Jurkat, Clone E6-1 (cell line): Measurements from ENCODE around the gene DEGS2.

Source experiments
- DNase-seq: peaks from one replicate; pipeline ENCODE4 v3.0.0-alpha.2; 2011; ENCODE audit warnings: low read depth, low spot score
- H3K4me3 ChIP-seq: 2 replicates; pipeline ENCODE4 v1.5.1; 2011; ENCODE audit warnings: mild to moderate bottlenecking, low read length, control low read depth, moderate library complexity

Gene DEGS2

DNA sequence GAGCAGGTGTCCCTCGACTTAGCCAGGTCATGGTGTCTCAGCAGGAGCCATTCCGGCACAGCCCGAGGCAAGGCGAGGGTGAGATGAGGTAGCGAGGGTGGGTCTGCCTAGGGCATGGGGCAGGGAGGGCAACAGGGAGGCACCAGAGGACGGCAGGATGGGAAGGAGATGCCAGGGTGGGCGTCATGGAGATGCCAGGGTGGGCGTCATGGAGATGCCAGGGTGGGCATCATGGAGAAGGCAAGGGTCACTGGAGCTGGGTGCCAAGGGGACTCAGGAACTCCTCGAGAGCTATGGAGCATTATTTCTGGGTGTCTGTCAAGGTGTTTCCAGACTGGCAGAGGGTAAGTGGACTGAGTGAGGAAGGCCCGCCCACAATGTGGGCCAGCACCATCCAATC lies 7.4 kb downstream of the DEGS2 start:
- H3K4me3 ChIP-seq, result no peak overlapping the region

DNA sequence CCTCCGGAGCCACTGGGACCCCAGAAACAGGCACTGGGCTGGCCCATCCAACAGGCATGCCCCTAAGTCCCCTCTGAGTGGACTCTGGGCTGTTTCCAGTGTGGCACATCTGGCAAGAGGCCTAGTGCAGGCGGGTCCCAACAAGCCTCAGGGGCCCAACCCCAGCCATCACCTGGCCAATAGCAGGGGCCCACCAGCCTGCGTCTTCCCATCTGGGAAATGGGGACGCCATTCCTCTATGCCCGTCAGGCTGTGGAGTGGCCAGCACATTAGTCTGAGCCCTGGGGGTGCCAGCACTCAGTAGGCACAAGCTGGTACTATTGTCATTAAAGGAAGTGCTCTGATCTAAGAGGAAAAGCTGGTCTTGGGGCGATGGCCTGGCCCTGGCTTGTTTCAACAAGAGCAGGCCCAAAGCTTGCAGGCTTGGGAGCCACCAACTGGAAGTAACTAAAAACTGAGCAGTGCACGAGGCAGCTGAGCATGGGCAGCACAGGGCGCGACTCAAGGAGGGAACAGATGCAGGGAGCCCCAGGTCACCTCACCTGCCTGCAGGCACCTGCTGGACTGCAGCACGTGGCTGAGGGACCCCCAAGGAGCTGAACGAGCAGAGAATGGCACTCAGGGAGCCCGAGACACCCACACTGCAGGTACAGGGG lies 8.4 kb downstream of the DEGS2 start:
- H3K4me3 ChIP-seq, result no peak overlapping the region
- no peak for DNase-seq

More for the DNA sequence above, 7.4 kb downstream of the DEGS2 start:
- no peak for DNase-seq

DNA sequence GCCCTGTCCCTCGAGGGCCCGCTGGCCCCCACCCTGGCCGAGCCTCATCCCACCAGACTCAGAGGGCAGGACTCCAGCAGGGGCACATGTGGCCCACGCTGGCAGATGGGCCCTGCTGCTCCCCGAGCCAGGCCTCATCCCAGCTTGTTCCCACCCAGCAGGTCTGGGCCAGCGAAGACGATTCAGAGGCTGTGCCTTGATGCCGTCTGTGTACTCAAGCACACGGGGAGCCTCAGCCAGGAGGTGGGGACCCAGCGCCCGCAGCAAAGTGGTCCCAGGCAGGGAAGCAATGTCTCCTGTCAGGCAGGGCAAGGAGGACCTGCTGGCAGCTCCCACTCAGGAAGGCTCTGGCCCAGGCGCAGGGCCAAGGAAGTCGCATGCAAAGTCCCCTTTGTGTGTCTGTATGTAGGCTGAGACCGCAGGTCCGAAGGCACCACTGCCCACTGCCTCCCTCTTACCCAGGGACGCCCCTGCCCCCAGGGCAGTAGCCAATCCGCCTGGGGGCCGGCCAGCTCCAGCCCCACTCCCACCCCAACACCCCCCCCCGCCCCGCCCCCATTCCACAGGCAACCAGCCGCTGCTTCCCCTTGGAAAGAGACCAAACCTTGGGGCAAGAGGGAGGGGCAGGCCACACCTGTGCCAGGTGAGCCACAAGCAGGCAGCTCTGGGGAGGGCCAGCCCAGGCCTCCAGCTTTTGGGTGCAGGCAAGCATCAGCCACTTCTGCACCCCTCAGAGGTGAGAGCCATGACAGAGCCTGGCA lies 9.4 kb downstream of the DEGS2 start:
- no peak for DNase-seq
- H3K4me3 ChIP-seq, result no peak overlapping the region

DNA sequence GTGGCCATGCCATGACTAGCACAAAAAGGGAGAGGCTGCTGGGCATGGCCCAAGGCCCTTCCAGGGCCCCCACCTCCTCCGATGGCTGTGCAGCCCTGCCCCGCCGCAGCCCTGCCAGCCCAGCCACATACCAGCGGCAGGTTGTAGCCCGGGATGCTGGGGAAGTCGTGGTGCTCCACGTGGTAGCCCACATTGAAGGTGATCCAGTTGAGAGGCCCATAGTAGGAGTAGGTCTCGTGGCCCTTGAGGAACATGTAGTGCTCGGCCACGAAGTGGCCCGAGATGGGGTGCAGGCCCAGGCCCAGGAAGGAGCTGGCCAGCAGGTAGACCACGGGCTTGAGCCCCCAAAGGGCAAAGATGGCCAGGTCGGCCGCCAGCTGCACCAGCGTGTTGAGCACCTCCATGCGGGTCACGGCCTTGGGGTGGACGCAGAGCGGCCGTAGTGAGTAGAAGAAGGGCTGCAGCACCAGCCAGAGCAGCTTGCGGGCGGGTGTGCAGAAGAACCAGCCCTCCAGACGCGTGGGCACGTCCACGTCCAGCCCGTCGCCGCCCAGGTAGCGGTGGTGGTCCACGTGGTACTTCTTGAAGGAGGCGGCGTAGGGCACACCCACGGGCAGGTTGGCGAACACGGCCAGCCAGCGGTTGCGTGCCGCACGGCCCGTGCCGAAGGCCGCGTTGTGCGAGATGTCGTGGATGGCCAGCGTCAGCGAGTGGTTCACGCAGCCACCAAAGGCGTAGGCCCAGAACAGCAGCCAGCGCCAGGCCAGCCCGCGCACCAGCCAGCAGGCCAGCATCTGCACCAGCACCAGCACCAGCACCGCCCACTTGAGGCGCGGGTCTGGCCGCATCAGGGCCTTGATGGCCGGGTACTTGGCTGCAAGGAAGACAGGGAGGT lies 10.4 kb downstream of the DEGS2 start:
- DNase-seq, result no peak

DNA sequence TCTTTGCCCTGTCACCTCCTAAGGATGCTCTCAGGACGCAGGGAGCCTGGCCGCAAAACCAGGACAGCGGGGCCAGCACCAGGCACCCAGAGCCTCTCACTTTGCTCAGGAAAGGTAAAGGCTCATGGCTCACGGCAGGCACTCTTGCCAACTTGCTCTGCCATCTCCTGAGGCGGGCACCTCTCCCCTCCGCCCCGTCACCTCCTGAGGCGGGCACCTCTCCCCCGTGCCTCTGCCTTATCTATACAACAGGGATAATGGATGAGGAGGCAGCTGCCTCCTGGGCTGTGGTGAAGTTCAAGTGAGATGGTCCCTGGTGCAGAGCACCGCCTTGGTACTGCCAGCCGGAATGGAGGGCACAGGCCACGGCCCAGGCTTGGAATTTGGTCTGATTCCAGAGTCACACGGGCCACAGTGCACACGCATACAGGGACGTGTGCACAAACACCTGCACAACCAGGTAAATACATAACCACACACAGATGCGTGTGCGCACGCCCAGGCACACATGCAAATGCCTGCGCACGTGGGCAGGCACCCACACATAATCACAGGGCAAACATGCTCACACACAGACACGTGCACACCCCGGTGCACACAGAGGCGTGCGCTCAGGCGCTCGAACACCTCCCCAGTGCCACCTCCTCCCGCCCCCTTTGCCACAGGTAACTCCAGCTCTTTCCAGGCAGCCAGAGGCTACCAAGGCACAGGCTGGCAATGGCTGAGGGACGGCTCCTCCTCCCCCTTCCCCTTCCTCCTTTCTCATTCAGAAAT lies 11.6 kb downstream of the DEGS2 start:
- peak overlapping the region; percentile 38 for H3K4me3 ChIP-seq

More for the DNA sequence above, 10.4 kb downstream of the DEGS2 start:
- H3K4me3 ChIP-seq, result no peak overlapping the region

DNA sequence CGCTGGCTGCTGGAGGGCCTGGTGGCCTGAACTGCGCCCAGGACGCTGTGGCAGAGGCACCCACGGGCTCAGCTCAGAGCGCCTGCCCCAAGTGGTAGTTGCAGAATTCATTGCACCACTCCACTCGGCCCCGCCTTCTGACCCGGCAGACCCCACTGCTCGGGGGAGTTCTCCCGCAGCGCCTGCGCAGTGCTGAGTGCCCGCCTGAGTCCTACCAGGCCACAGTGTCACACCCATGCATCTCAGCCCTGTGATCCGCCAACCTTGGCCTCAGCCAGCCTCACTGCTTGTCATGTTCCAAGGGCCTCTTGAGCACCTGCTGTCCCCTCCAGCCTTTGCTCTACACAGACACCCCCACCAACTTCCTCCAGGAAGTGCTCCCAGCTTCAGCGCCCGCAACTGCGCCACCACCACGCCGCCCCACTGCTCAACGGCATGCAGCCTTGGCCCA lies 12.2 kb downstream of the DEGS2 start:
- DNase-seq, result peak; percentile 89
- H3K4me3 ChIP-seq, result peak overlapping the region; percentile 38

More for the DNA sequence above, 11.6 kb downstream of the DEGS2 start:
- no peak for DNase-seq

DNA sequence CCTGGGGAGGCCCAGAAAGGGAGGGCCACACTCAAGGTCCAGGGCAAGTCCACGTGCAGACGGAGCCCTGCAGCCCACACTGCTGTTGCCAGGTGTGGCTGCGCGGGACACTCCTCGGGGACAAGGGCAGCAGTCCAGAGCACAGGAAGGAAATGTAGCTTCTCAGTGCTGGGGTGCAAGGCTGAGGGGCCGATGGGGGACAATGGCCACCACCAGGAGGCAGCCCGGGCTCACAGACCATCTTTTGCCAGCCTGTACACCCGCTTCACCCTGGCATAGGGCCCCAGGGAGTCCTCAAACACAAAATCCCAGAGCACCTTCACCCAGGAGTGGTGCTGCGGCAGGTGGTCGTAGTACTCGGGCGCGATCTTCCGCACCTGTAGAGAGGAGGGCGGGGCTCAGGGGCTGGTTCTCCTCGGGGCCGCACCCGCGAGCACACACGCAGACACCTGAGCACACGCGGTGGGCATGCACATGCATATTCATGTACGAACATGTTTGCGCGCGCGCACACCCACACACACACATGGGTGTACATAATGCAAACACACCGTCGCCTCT lies 12.8 kb downstream of the DEGS2 start:
- no peak for DNase-seq

DNA sequence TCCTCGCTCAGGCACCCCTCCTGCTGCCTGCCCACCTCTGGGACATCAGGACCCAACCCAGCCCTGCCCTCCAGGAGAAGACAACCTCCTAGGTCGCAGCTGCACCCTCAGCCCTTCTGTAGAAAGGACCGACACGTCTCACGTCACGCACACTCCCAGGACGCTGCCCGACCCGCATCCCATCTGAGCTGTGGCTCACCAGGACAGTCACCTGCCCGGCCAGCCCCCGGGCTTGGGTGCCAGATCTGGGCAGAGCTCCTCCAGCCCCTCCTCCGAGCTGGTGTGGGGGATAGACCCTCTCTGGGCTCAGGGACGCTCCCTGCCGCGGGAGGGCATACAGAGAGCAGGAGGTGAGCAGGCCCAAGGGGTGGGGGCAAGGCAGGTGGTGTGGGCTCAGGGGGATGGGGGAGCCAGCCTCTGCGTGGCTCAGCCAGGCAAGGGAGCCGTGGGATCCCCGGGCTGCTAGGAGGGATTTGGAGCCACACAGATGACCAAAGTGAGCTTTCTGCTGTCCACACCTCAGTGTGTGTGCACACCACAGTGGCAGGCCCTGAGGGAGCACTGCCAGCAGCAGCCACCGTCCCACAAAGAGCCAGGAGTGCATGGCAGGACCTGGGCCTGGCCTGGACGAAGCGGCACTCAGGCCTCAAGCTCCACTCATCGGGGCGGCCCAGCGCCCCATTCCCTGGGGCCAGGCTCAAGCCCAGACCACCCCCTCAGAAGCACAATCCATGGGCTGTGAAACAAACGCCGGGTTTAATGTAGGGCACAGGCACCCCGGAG lies 13.6 kb downstream of the DEGS2 start:
- DNase-seq, result no peak
- H3K4me3 ChIP-seq, result no peak overlapping the region

More for the DNA sequence above, 12.8 kb downstream of the DEGS2 start:
- peak overlapping the region; percentile 38 for H3K4me3 ChIP-seq

DNA sequence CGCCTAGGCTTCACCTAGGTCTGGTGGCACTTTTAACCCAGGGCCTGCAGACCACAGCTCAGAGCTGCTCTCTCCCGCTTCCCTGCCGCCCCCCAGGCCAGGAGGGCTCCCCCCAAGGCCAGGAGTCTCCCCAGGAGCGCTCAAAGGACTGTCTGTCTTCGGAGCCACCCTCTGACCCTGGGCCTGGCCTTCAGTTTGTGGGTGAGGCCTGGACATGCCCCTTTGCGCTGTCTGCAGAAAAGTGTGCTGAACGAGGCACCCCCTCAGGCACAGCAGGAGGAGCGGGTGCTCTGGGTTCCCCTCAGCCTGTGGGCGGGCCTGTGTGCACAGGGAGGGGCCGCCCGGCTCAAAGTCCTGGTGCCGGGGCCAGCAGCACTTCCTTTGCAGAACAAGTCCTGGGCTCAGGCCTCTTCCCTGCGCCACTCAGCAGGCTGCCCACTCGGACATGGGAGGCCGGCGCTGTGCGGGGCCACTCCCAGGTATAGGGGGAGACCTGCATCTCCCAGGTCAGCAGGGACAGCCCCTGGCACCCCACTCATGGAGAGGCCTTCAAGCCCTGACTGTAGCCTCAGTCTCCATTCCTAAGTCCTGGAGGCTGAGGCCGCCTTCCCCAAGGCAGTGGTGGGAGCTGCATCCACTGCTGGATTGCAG lies 14.3 kb downstream of the DEGS2 start:
- no peak for DNase-seq
- H3K4me3 ChIP-seq, result no peak overlapping the region

DNA sequence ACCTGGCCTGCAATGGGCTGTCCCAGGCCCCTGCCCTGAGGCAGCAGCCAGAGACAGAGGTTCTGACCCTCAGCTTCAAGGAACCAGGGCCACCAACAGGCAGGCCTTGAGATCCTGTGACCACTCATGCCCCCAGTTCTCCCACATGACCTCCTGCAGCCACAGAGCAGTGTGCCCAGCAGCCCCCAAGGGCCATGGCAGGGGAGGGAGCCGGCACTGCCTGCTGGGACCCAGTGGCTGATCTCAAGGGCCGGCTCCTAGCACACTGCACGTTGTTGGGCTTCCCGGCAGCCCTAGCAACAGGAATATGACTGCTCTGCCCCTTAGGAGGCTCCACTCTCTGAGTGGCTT lies 14.8 kb downstream of the DEGS2 start:
- no peak for DNase-seq
- no peak overlapping the region for H3K4me3 ChIP-seq

DNA sequence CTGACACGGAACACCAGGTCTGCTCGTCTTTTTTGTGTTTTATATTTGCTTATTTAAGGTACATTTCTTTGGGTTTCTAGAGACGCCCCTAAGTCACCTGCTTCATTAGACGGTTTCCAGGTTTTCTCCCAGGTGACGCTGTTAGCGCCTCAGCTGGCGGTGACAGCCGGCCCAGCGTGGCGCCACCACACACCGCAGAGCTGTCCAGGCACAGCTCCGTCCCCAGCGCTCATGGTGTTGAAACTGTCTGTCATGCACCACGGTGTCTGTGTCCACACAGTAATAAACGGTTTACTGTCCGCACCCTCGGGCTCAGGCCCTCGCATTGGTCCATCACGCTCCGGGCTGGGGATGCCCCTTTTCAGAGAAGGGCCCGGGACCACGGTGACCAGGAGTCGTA lies 15.5 kb downstream of the DEGS2 start:
- no peak for DNase-seq
- no peak overlapping the region for H3K4me3 ChIP-seq

DNA sequence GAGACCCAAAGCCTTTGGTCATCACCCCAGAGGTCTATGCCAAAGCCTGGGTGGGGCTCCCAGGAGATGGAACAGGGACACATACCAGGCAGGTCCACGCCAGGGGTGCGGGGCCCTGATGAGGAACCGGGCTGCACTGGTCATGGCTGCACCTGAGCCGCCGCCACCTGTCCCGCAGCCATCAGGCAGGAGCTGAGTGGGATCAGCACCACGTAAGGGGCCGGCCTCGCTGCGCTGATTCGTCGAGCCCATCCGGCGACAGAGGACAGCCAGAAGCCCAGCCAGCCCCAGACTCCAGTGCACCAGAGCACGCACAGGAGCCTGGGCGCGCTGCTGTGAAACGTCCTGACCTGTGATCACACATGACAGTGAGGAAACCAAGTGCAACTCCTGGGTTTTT lies 15.9 kb downstream of the DEGS2 start:
- no peak overlapping the region for H3K4me3 ChIP-seq
- no peak for DNase-seq

DNA sequence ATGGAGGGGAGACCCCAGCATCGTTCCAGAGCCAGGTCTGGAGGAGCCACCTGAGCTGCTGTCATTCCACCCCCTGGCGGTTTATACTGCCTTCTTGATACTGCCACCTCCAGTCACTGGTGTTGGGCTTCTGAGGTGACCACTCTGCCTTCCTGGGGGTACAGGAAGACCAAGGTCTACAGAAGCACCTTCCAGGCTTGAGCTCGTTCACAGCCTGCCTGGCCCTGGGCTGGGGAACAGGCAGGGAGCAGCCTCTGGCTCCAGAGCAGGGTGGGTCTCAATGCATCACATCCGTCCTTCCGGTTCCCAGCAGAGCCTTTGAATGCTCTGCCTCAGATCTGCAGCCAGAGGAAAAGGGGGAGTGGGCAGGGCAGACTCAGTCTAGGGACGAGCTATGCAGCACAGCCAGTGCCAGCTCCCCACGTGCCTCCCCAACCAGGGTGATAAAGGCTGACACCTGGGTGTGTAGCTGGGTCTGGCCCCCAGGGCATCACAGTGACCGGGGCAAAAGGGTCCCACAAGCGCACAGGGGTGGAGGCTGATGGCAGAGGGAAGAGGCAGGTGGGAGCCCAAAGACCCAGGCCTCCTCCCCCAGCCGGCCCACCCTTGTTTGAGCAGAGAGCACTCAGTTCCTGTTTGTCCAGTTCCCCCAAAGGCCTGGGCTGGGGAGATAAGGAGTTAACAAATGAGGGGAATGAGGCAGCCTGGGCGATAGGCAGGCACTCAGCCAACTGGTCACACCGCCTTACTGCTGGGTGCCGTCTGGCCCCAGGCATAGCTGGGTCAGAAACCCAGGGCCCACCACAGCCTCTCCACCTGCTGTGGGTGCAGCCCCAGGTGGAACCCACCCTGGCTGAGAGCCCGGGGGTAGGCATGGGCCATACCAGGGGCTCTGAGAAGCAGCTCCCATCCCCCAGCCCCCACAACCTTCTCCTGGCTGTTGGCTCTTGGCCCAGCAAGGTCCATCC lies 17.1 kb downstream of the DEGS2 start:
- DNase-seq, result no peak
- no peak overlapping the region for H3K4me3 ChIP-seq

DNA sequence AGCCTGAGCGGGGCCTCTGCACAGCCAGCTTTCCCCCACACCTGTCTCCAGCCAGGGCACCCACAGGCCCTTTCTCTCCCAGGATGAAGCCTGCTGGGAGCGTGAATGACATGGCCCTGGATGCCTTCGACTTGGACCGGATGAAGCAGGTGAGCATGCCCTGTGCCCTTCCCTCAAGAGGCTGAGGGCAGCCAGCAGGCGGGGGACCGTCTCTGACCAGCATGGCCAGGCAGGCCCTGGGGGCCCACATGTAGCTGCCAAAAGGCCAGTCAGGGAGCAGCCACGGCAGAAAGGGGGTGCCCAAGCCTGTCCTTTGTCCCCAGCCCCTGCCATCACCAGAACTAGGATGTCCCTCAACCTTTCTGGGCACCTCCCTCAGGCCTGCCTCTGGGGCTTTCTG lies 18.3 kb downstream of the DEGS2 start:
- H3K4me3 ChIP-seq, result no peak overlapping the region
- DNase-seq, result no peak

DNA sequence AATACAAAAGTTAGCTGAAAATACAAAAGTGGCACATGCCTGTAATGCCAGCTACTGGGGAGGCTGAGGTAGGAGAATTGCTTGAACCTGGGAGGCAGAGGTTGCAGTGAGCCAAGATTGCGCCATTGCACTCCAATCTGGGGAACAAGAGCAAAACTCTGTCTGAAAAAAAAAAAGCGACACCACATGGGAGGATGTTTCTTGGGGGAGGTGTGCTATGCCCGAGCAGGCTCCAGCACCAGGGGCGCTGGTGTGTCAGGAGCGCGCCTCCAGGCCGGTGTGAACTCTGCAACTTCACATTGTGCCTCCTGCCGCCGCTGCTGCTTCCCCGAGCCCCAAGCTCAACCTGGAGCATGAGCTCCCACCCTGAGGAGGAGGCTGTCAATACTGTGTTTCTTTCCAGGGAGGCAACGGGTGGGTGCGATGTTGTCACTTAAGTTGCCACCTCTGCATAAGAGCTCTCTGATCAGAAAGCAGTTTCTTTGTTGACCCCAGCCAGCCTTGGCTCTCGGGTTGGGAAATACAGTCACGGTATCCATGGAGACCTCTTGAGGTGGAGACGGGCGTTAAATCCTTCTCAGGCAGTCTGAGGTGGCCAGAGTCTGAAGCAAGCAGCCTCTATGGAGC lies 18.9 kb downstream of the DEGS2 start:
- no peak for DNase-seq
- no peak overlapping the region for H3K4me3 ChIP-seq

DNA sequence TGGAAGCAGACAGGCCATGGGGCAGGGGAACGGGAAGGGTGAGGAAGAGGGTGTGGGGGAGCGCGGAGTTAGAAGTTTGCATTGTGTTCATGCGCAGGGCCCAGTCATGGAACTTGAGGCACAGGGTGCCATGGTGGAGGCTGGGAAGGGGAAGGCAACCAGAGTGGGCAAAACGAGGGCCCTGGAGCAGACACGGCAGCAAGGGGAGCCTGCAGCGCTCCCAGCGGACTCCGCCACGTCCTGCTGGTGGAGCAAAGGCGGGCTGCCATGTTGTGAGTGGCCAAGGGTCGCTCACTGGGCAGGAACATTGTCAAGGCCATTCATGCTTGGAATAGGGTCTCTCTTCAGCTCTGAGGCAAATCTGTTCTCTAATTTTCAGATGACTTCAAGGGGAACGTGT lies 20.5 kb downstream of the DEGS2 start:
- no peak overlapping the region for H3K4me3 ChIP-seq
- DNase-seq, result no peak
